Left lung (tissue), 10 donors: ENCODE results near the gene GSG1L. TPM values are rescaled to one million over a fixed set of nuclear protein-coding genes. Genes with fewer than 3 reads are reported as not detected.
A peak's percentile ranks its signal among the peaks of the same experiment; 100 is the strongest.

Source experiments
- ATAC-seq: fragments of 200-7000 bp; cut with Tn5 transposase; one replicate; pipeline ENCODE4 v1.9.1; 2020; ENCODE audit warnings: moderate library complexity
- DNase-seq, 4 donors: peaks; one replicate each; pipeline ENCODE4 v3.0.0-alpha.2; 2013 to 2020
- H3K27ac ChIP-seq, 2 donors: fragments of 200-600 bp; sonication (generic) in 1 of 2; one replicate each; pipeline versions ENCODE4 v1.5.0 to v1.8.0; 2020 to 2021
- H3K27me3 ChIP-seq, 2 donors: fragments of 200-600 bp; sonication (generic) in 1 of 2; one replicate each; pipeline versions ENCODE4 v1.5.0 to v1.8.0; 2020 to 2021
- H3K36me3 ChIP-seq, 2 donors: fragments of 200-600 bp; sonication (generic) in 1 of 2; one replicate each; pipeline versions ENCODE4 v1.5.0 to v1.8.0; 2020 to 2021
- H3K4me1 ChIP-seq, 2 donors: fragments of 200-600 bp; one replicate each; pipeline ENCODE4 v1.8.0; 2021
- H3K4me3 ChIP-seq, 2 donors: fragments of 200-600 bp; sonication (generic) in 1 of 2; one replicate each; pipeline versions ENCODE4 v1.5.0 to v1.8.0; 2020 to 2021; ENCODE audit warnings: mild to moderate bottlenecking in 1 of 2
- H3K9me3 ChIP-seq, 2 donors: fragments of 200-600 bp; sonication (generic) in 1 of 2; one replicate each; pipeline versions ENCODE4 v1.5.0 to v1.8.0; 2020 to 2021
- intact Hi-C, 2 donors: fragments of 100-400 bp; cut with DNase I; formaldehyde crosslinking; loops; one replicate each; pipeline versions ENCODE4 v1.11.2 to v1.14.2; 2022
- polyA plus RNA-seq, 6 donors: library from polyadenylated mRNA; unstranded; fragments of 120-200 nt; gene quantifications; one replicate each; pipeline ENCODE4 v1.2.1, GENCODE V29; 2013; ENCODE audit not compliant: insufficient read length in 6 of 6
- total RNA-seq, 2 donors: library from RNA; stranded (reverse); fragmentation: NEBNext Ultra II Directional; extraction: Animal tissue kit (Norgen Biotek cat#: 25700); gene quantifications; one replicate each; pipeline ENCODE4 v1.2.1, GENCODE V29; 2021
- TF ChIP-seq, protein P1 (sequence below), 2 donors: fragments of 200-600 bp; sonication (generic) in 1 of 2; IDR thresholded peaks; one replicate each; pipeline versions ENCODE4 v1.5.0 to v1.8.0; 2021; ENCODE audit warnings: antibody characterized with exemption in 2 of 2
- donor health status: DM: no; HTN: yes; CAD: no.
- donor health status: DM: no; HTN: no; CAD: no.

GSG1L gene
- total and polyA plus RNA-seq, 8 donors, result 0.20 to 1.2 (median 0.65) TPM; not detected in 1

DNA sequence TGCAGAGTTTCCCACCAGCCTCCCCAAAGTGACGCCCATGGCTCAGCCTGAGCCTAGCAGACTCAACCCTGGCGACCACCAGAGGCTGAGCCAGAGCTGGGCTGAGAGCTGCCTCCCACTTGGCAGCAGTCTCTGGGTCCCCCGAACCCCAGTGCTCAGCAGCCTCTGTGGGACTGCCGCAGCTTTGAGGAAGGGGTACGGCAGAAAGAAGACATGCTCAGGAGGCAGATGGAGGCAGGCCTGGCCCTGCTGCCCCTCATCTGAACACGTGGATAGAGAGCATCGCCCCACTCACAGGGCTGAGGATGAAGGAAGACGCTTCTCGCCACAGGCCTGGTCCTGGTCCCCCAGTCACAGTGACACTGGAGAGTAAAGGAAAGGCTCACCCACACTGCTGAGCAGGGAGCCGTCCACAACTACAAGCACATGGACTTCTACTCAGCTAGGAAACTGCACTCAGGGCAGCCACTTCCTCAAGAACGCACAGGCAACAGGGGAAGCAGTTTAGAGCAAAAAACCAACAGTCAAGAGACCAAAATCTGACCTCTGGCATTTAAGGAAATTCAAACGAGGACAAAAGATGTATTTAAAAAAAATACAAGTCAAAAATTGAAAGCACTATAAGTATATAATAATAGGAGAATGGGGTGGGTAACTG, 45.2 kb upstream of the GSG1L start:
- TF ChIP-seq, protein P1, sequence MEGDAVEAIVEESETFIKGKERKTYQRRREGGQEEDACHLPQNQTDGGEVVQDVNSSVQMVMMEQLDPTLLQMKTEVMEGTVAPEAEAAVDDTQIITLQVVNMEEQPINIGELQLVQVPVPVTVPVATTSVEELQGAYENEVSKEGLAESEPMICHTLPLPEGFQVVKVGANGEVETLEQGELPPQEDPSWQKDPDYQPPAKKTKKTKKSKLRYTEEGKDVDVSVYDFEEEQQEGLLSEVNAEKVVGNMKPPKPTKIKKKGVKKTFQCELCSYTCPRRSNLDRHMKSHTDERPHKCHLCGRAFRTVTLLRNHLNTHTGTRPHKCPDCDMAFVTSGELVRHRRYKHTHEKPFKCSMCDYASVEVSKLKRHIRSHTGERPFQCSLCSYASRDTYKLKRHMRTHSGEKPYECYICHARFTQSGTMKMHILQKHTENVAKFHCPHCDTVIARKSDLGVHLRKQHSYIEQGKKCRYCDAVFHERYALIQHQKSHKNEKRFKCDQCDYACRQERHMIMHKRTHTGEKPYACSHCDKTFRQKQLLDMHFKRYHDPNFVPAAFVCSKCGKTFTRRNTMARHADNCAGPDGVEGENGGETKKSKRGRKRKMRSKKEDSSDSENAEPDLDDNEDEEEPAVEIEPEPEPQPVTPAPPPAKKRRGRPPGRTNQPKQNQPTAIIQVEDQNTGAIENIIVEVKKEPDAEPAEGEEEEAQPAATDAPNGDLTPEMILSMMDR (IDR thresholded peaks at IDR 0.05), result no peak
- peak overlapping the region in 1 of 2 donors; percentile 14 for H3K27ac ChIP-seq
- H3K4me3 ChIP-seq, result no peak overlapping the region
- peak; percentile 32 for ATAC-seq
- DNase-seq, result peak in 2 of 4 donors; percentile 37 to 43
- no peaks in the 10 kb centered on the region for H3K27me3 ChIP-seq
- H3K4me1 ChIP-seq, result peaks cover 0 to 22% of the 10 kb centered on the region in 2 donors
- no peaks in the 10 kb centered on the region for H3K9me3 ChIP-seq
- intact Hi-C loops, result no loop called here
- H3K36me3 ChIP-seq, result peaks cover 0 to 96% of the 10 kb centered on the region in 2 donors

DNA sequence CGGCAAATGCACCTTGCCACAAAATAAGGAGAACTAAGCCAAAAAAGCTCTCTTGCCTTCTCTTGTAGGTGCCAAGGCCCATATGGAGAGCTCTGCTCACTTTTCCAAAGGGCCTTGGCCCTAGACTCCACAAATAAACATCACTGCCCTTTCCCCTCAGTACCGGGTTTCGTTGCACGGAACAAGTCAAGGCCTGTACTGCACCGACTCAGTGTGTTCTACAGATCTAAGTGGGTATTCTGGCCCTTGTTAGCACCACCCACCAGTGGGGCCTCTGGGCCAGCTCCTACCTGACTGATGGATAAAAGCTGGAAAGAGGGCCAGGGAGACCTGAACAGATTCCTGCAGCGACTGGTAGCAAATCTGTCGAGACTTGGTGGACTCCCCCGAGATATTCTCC, 43.7 kb upstream of the GSG1L start:
- H3K4me1 ChIP-seq, result peaks cover 0 to 22% of the 10 kb centered on the region in 2 donors
- ATAC-seq, result no peak
- no peak overlapping the region for H3K4me3 ChIP-seq
- DNase-seq, result peak in 1 of 4 donors; percentile 6
- intact Hi-C loops, result no loop called here
- peaks cover 0 to 98% of the 10 kb centered on the region in 2 donors for H3K36me3 ChIP-seq
- TF ChIP-seq, protein P1 (IDR thresholded peaks at IDR 0.05), result no peak
- no peaks in the 10 kb centered on the region for H3K27me3 ChIP-seq
- no peaks in the 10 kb centered on the region for H3K9me3 ChIP-seq
- H3K27ac ChIP-seq, result no peak overlapping the region

DNA sequence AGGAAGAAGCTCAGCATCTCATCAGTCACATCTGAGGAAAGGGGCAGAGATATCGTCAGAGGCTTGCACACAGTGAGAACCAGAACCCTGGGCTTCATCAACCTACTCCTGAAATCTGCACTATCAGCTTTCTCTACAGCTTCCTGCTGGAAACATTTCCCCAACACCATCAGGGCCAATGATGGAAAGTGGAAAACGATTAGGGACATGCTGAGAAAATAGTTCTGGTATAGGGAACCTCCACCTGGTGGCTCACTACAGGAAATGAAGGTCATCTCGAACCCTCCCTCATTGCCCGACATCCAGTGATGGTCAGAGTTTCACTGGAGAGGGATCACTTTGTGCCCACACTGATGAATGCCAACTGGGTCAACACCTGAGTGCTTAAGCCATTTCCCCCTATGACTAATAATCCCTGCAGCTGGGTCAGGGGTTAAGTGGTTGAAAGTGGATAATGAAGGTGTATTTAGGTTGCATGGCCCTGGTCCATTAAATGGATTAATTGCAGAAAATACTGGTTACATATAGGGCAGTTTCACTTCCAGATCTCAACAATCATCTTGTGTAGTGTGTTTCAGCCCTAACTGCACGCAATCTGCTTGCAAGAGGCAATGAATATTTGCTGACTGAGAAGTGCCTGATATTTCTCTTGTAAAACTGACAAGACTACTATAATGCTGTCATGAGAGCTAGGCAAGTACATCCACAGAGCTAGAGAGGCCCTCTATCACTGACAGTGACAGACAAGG, 43.1 kb upstream of the GSG1L start:
- DNase-seq, result peak in 1 of 4 donors; percentile 20
- peaks cover 0 to 22% of the 10 kb centered on the region in 2 donors for H3K4me1 ChIP-seq
- intact Hi-C loops, result no loop called here
- TF ChIP-seq, protein P1 (IDR thresholded peaks at IDR 0.05), result no peak
- H3K9me3 ChIP-seq, result no peaks in the 10 kb centered on the region
- H3K27me3 ChIP-seq, result no peaks in the 10 kb centered on the region
- peak; percentile 13 for ATAC-seq
- H3K36me3 ChIP-seq, result peaks cover 0 to 98% of the 10 kb centered on the region in 2 donors
- no peak overlapping the region for H3K27ac ChIP-seq
- H3K4me3 ChIP-seq, result no peak overlapping the region

DNA sequence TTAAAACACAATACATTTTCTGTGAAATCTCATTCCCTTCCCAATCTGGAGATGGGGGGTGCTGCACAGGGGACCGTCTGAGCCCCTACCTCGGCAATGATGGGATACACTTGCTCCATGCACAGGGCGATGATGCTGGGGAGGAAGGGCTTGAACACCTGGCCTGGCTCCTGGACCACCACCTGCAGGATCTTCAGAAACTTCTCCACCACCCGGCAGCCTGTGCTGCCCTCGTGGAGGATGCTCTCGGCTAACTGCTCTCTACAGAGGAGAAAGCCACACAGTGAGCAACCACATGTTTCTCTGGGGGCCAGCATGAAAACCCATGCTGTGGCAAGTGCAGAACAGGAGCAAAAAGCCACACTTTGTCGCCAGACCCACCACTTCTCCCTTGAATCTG, 42.4 kb upstream of the GSG1L start:
- no peak overlapping the region for H3K27ac ChIP-seq
- H3K4me3 ChIP-seq, result no peak overlapping the region
- TF ChIP-seq, protein P1 (IDR thresholded peaks at IDR 0.05), result no peak
- H3K27me3 ChIP-seq, result no peaks in the 10 kb centered on the region
- peaks cover 0 to 21% of the 10 kb centered on the region in 2 donors for H3K4me1 ChIP-seq
- peak in 2 of 4 donors; percentile 16 to 17 for DNase-seq
- intact Hi-C loops, result no loop called here
- peaks cover 0 to 98% of the 10 kb centered on the region in 2 donors for H3K36me3 ChIP-seq
- ATAC-seq, result no peak
- no peaks in the 10 kb centered on the region for H3K9me3 ChIP-seq

DNA sequence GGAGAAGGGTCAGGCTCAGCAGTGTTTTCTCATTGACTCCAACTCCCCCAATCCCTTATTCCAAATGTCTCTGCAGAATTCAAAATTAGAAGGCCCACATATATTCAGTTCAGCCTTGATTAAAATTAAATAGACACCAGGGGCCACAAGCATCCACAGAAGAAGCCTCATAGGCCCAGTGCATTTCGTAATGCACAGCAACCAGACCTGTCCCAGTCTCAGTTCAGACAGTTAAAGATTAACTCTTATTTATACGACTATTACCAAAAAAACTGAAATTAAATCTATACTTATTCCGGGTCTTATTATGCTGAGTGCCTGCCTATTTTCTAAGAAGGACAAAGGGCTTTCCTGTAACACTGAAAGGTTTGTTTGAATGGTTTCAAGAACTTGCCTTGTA, 41.8 kb upstream of the GSG1L start:
- no peak for ATAC-seq
- TF ChIP-seq, protein P1 (IDR thresholded peaks at IDR 0.05), result no peak
- Histone ChIP-seq H3K27ac (no peak overlapping the region), H3K4me1 (peaks cover 0 to 15% of the 10 kb centered on the region in 2 donors), H3K9me3 (no peaks in the 10 kb centered on the region), H3K36me3 (peaks cover 0 to 98% of the 10 kb centered on the region in 2 donors), H3K27me3 (no peaks in the 10 kb centered on the region), H3K4me3 (no peak overlapping the region)
- intact Hi-C loops, result no loop called here
- DNase-seq, result peak in 1 of 4 donors; percentile 16
